Ovary (tissue), 9 donors: ENCODE data around the gene UBE2G2. TPM values are rescaled to one million over a fixed set of nuclear protein-coding genes. Genes with fewer than 3 reads are reported as not detected.

Experiments used
- DNase-seq, 5 donors: peaks; one replicate each; pipeline ENCODE4 v3.0.0-alpha.2; 2019 to 2020
- H3K27ac ChIP-seq, 2 donors: fragments of 200-600 bp; one replicate each; pipeline versions ENCODE4 v1.5.1 to v1.8.0; 2019 to 2022
- H3K27me3 ChIP-seq: fragments of 200-600 bp; one replicate; pipeline ENCODE4 v1.8.0; 2022
- H3K36me3 ChIP-seq: fragments of 200-600 bp; sonication (generic); one replicate; pipeline ENCODE4 v1.5.1; 2019
- H3K4me1 ChIP-seq: one replicate; pipeline ENCODE4 v1.8.1; 2013; ENCODE audit warnings: mild to moderate bottlenecking, moderate library complexity; ENCODE audit not compliant: insufficient read depth
- H3K4me3 ChIP-seq: fragments of 200-600 bp; sonication (generic); one replicate; pipeline ENCODE4 v1.5.1; 2017
- H3K9me3 ChIP-seq, 2 donors: fragments of 200-600 bp in 1 of 2; sonication (generic) in 1 of 2; one replicate each; pipeline versions ENCODE4 v1.5.1 to v1.8.1; 2013 to 2019; ENCODE audit warnings: mild to moderate bottlenecking in 1 of 2, moderate library complexity in 1 of 2
- CTCF ChIP-seq, 3 donors: fragments of 450-650 bp in 2 of 3; fragments of 200-600 bp in 1 of 3; IDR thresholded peaks; one replicate each; pipeline versions ENCODE4 v1.5.1 to v1.8.0; 2016 to 2022; ENCODE audit warnings: antibody characterized with exemption in 3 of 3, mild to moderate bottlenecking in 1 of 3
- EP300 ChIP-seq: sonication (generic); formaldehyde crosslinking; IDR thresholded peaks from one replicate; pipeline ENCODE4 v1.6.1; 2017; ENCODE audit warnings: antibody characterized with exemption
- POLR2A ChIP-seq: fragments of 450-650 bp; IDR thresholded peaks from one replicate; pipeline ENCODE4 v1.6.1; 2017; ENCODE audit warnings: antibody characterized with exemption, mild to moderate bottlenecking, moderate library complexity
- WGBS, 3 donors: extraction: QIAGEN DNeasy Blood & Tissue Kit in 1 of 3; methylation state at CpG; one replicate each; pipeline versions ENCODE4 v1.1.5 to v1.1.7; 2013 to 2017; 5-methylcytosine and 5-hydroxymethylcytosine counted together
- intact Hi-C, 4 donors: fragments of 100-400 bp; cut with DNase I; formaldehyde crosslinking; loops; one replicate each; pipeline versions ENCODE4 v1.11.0 to v1.15.1; 2022 to 2023
- polyA plus RNA-seq, 2 donors: library from polyadenylated mRNA; stranded (reverse); fragments of 200-250 nt in 1 of 2; fragments of 350-450 nt in 1 of 2; fragmentation: Illumina TruSeq in 1 of 2; extraction: RNeasy Lipid Tissue Mini Kit (QIAGEN cat#74804) in 1 of 2; gene quantifications; one replicate each; pipeline ENCODE4 v1.2.3, GENCODE V29; 2013 to 2014
- total RNA-seq, 7 donors: library from RNA; depleted of rRNA in 2 of 7; stranded (reverse); fragments of >200 nt in 2 of 7; fragmentation: NEBNext Ultra II Directional in 3 of 7; extraction: Animal tissue kit (Norgen Biotek cat#: 25700) in 3 of 7; gene quantifications; one replicate each; pipeline versions ENCODE4 v1.1.0 to v1.2.4, GENCODE V29; 2016 to 2023
- donor health status: DM: no; HTN: no; CAD: no; lungs with moderate emphysema.
- donor health status: DM: no; HTN: no; CAD: no.
- donor health status: Bipolar disorder and iron deficiency.
- donor health status: DM: yes; HTN: yes; CAD: no.
- donor health status: DM: no; HTN: no; CAD: no.
- donor health status: DM: yes; HTN: yes; CAD: no.

UBE2G2 gene
- total and polyA plus RNA-seq, 9 donors: 31.3 to 84.9 (median 66.9) TPM

- 82 to 85% (median 82%) methylated on average over 17 of the region's 17 CpGs for WGBS, 3 donors
- H3K4me1 ChIP-seq: no peaks in the 10 kb centered on the region
- TF ChIP-seq CTCF (IDR thresholded peaks at IDR 0.05): no peak
- no peak for TF ChIP-seq POLR2A
- TF ChIP-seq EP300: no peak
- intact Hi-C loops: no loop called here
- no peaks in the 10 kb centered on the region for H3K9me3 ChIP-seq
- H3K27me3 ChIP-seq: no peaks in the 10 kb centered on the region
- DNase-seq: no peak
- no peak overlapping the region for H3K4me3 ChIP-seq
- no peak overlapping the region for H3K27ac ChIP-seq
- no peaks in the 10 kb centered on the region for H3K36me3 ChIP-seq
These were observed 22.0 kb downstream of the UBE2G2 start for GRCh38 chr21:44779417-44780136.

GRCh38 chr21:44778983-44779382, 22.6 kb downstream of the UBE2G2 start:
- Histone ChIP-seq H3K27ac (no peak overlapping the region), H3K4me1 (no peaks in the 10 kb centered on the region), H3K9me3 (no peaks in the 10 kb centered on the region), H3K27me3 (no peaks in the 10 kb centered on the region), H3K36me3 (no peaks in the 10 kb centered on the region), H3K4me3 (no peak overlapping the region)
- intact Hi-C loops: no loop called here
- no peak for TF ChIP-seq EP300
- TF ChIP-seq CTCF (IDR thresholded peaks at IDR 0.05): no peak
- no peak for TF ChIP-seq POLR2A
- 93 to 94% (median 94%) methylated on average over 6 of the region's 6 CpGs for WGBS, 3 donors
- no peak for DNase-seq

- intact Hi-C loops: no loop called here
- no peak for DNase-seq
- no peaks in the 10 kb centered on the region for H3K36me3 ChIP-seq
- H3K27ac ChIP-seq: no peak overlapping the region
- H3K4me1 ChIP-seq: no peaks in the 10 kb centered on the region
- no peaks in the 10 kb centered on the region for H3K27me3 ChIP-seq
- no peak overlapping the region for H3K4me3 ChIP-seq
- TF ChIP-seq EP300: no peak
- no peak for TF ChIP-seq CTCF (IDR thresholded peaks at IDR 0.05)
- no peak for TF ChIP-seq POLR2A
- no peaks in the 10 kb centered on the region for H3K9me3 ChIP-seq
- WGBS, 3 donors: 92 to 96% (median 95%) methylated on average over 8 of the region's 8 CpGs
These were observed 23.1 kb downstream of the UBE2G2 start for GRCh38 chr21:44778499-44778911.

DNA sequence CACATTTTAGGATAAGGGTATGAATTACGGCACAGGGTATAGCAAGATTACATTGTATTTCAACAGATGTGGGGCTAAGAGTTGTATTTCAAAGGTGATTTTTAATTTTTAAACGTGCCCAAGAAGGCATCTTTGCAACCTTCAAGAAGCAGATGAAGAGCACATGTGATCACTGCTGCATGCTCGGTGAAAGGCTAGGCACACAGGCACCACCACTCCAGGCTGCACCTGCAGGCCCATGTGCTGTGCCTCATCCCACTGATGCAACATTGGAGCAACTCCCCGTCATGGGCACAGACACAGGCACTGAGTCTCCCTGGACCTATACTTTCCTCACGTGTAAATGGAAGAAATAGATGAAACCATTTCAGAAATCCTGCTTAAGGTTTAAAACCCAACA, 23.5 kb downstream of the UBE2G2 start:
- intact Hi-C loops: no loop called here
- no peak for DNase-seq
- H3K9me3 ChIP-seq: no peaks in the 10 kb centered on the region
- no peak overlapping the region for H3K4me3 ChIP-seq
- H3K27ac ChIP-seq: no peak overlapping the region
- H3K36me3 ChIP-seq: no peaks in the 10 kb centered on the region
- no peaks in the 10 kb centered on the region for H3K4me1 ChIP-seq
- 82 to 87% (median 83%) methylated on average over 5 of the region's 5 CpGs for WGBS, 3 donors
- no peaks in the 10 kb centered on the region for H3K27me3 ChIP-seq
- TF ChIP-seq CTCF (IDR thresholded peaks at IDR 0.05) (no peak), POLR2A (no peak), EP300 (no peak)
